Measurements from ENCODE around the gene ADNP2.

DNA sequence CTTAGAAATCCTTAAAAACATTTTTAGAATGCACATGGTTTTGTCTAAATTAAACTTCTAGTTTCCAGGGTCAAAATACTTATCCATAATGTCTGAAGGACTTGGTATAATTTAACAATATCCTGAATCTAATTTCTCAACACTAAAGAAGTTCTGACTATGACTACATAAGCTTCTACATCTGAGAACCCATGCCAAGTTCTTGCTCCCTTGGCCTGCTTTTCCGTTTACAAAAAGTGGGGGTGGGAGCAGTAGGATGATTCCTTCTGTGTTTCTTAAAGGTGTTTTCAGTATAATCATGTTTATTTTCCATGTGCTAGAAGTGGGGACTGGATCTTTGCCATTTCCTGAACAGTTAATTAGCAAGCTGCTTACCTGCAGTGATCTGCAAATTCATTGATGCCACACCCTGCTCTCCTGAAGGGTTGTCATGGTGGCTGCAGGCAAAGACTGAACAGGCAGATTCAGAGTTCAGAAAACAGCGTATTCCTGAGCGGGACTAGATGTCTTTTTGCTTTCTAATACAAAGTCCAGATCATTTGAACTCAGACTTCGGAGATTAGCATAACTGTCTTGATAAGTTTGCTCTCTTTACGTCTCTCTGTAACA lies 36.2 kb downstream of the ADNP2 start:
- TF ChIP-seq, protein P1, sequence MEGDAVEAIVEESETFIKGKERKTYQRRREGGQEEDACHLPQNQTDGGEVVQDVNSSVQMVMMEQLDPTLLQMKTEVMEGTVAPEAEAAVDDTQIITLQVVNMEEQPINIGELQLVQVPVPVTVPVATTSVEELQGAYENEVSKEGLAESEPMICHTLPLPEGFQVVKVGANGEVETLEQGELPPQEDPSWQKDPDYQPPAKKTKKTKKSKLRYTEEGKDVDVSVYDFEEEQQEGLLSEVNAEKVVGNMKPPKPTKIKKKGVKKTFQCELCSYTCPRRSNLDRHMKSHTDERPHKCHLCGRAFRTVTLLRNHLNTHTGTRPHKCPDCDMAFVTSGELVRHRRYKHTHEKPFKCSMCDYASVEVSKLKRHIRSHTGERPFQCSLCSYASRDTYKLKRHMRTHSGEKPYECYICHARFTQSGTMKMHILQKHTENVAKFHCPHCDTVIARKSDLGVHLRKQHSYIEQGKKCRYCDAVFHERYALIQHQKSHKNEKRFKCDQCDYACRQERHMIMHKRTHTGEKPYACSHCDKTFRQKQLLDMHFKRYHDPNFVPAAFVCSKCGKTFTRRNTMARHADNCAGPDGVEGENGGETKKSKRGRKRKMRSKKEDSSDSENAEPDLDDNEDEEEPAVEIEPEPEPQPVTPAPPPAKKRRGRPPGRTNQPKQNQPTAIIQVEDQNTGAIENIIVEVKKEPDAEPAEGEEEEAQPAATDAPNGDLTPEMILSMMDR (conservative IDR thresholded peaks at IDR 0.05; ENCODE audit: low read length) = no peak
- no peak for TF ChIP-seq EZH2phosphoT487 (IDR thresholded peaks at IDR 0.05; ENCODE audit: borderline replicate concordance)
